WTC11 (cell line): Measurements from ENCODE around the gene LANCL2.

Source experiments
- CBFB ChIP-seq: sonication (generic); formaldehyde crosslinking; IDR thresholded peaks from 2 replicates; pipeline ENCODE4 v1.8.1; 2022; ENCODE audit warnings: mild to moderate bottlenecking, low read depth, missing genetic modification reagents
- CREB1 ChIP-seq: sonication (generic); formaldehyde crosslinking; IDR thresholded peaks from 2 replicates; pipeline ENCODE4 v1.8.0; 2023; ENCODE audit warnings: mild to moderate bottlenecking, missing genetic modification reagents
- ETV6 ChIP-seq: sonication (generic); formaldehyde crosslinking; IDR thresholded peaks from 2 replicates; pipeline ENCODE4 v1.8.1; 2022; ENCODE audit warnings: mild to moderate bottlenecking, missing genetic modification reagents
- IRF2 ChIP-seq: sonication (generic); formaldehyde crosslinking; IDR thresholded peaks from 2 replicates; pipeline ENCODE4 v1.8.0; 2022; ENCODE audit warnings: low read depth, missing genetic modification reagents, borderline replicate concordance
- MXD4 ChIP-seq: fragments of 250-450 bp; sonication (Bioruptor Pico); IDR thresholded peaks from 2 replicates; pipeline ENCODE4 v1.8.0; 2021; ENCODE audit warnings: mild to moderate bottlenecking, moderate library complexity, borderline replicate concordance
- NR3C1 ChIP-seq: sonication (generic); formaldehyde crosslinking; conservative IDR thresholded peaks from 2 replicates; pipeline ENCODE4 v1.8.1; 2023; ENCODE audit warnings: low read depth, mild to moderate bottlenecking, missing genetic modification reagents
- RELA ChIP-seq: sonication (generic); formaldehyde crosslinking; IDR thresholded peaks from 2 replicates; pipeline ENCODE4 v1.8.1; 2022; ENCODE audit warnings: missing genetic modification reagents, mild to moderate bottlenecking, borderline replicate concordance
- SOX15 ChIP-seq: fragments of 250-450 bp; sonication (Bioruptor Pico); IDR thresholded peaks from 2 replicates; pipeline ENCODE4 v1.9.0; 2021; ENCODE audit warnings: mild to moderate bottlenecking
- TF ChIP-seq, protein P1 (sequence below): sonication (generic); formaldehyde crosslinking; IDR thresholded peaks from 2 replicates; pipeline ENCODE4 v1.8.1; 2023; ENCODE audit warnings: mild to moderate bottlenecking, missing genetic modification reagents, moderate library complexity
- TF ChIP-seq, protein P2 (sequence below): fragments of 200-600 bp; IDR thresholded peaks from 2 replicates; pipeline ENCODE4 v1.8.0; 2022; ENCODE audit warnings: antibody characterized with exemption
- TF ChIP-seq, protein P3 (sequence below): sonication (generic); formaldehyde crosslinking; IDR thresholded peaks from 2 replicates; pipeline ENCODE4 v1.8.1; 2022; ENCODE audit warnings: missing genetic modification reagents, borderline replicate concordance
- TF ChIP-seq, protein P4 (sequence below): sonication (generic); formaldehyde crosslinking; IDR thresholded peaks from 2 replicates; pipeline ENCODE4 v1.8.1; 2023; ENCODE audit warnings: mild to moderate bottlenecking, missing genetic modification reagents, moderate library complexity
- TF ChIP-seq, protein P5 (sequence below): sonication (generic); formaldehyde crosslinking; conservative IDR thresholded peaks from 2 replicates; pipeline ENCODE4 v1.8.1; 2022; ENCODE audit warnings: mild to moderate bottlenecking, missing genetic modification reagents

DNA sequence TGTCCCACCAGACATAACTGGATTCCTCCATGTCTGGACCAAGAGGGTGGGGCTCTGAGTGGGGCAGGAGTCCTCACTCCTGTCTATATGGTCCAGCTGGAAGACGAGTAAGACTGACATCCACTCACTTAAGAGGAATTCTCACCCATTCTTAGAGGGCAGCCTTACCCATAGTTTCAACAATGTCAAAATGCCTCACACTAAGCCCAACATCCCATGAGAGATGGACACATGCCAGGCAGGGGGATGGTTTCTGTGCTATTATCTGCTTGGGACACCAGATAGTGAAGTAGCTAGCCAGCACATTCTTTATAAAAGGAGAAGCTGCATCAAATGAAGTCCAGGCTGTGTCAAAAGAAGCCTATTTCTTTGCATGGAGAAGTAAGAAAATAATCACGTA lies 4.7 kb upstream of the LANCL2 start:
- TF ChIP-seq, protein P1, sequence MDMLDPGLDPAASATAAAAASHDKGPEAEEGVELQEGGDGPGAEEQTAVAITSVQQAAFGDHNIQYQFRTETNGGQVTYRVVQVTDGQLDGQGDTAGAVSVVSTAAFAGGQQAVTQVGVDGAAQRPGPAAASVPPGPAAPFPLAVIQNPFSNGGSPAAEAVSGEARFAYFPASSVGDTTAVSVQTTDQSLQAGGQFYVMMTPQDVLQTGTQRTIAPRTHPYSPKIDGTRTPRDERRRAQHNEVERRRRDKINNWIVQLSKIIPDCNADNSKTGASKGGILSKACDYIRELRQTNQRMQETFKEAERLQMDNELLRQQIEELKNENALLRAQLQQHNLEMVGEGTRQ (CRISPR knock-in tag), result no peak
- TF ChIP-seq, protein P2, sequence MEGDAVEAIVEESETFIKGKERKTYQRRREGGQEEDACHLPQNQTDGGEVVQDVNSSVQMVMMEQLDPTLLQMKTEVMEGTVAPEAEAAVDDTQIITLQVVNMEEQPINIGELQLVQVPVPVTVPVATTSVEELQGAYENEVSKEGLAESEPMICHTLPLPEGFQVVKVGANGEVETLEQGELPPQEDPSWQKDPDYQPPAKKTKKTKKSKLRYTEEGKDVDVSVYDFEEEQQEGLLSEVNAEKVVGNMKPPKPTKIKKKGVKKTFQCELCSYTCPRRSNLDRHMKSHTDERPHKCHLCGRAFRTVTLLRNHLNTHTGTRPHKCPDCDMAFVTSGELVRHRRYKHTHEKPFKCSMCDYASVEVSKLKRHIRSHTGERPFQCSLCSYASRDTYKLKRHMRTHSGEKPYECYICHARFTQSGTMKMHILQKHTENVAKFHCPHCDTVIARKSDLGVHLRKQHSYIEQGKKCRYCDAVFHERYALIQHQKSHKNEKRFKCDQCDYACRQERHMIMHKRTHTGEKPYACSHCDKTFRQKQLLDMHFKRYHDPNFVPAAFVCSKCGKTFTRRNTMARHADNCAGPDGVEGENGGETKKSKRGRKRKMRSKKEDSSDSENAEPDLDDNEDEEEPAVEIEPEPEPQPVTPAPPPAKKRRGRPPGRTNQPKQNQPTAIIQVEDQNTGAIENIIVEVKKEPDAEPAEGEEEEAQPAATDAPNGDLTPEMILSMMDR, result no peak
- TF ChIP-seq ETV6 (CRISPR knock-in tag), result no peak
- TF ChIP-seq CBFB, result no peak
- TF ChIP-seq MXD4 (CRISPR knock-in tag), result no peak
- no peak for TF ChIP-seq CREB1 (CRISPR knock-in tag)
- no peak for TF ChIP-seq IRF2 (CRISPR knock-in tag)
- no peak for TF ChIP-seq SOX15 (CRISPR knock-in tag)
- TF ChIP-seq, protein P3, sequence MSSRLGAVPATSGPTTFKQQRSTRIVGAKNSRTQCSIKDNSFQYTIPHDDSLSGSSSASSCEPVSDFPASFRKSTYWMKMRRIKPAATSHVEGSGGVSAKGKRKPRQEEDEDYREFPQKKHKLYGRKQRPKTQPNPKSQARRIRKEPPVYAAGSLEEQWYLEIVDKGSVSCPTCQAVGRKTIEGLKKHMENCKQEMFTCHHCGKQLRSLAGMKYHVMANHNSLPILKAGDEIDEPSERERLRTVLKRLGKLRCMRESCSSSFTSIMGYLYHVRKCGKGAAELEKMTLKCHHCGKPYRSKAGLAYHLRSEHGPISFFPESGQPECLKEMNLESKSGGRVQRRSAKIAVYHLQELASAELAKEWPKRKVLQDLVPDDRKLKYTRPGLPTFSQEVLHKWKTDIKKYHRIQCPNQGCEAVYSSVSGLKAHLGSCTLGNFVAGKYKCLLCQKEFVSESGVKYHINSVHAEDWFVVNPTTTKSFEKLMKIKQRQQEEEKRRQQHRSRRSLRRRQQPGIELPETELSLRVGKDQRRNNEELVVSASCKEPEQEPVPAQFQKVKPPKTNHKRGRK (CRISPR knock-in tag), result no peak
- no peak for TF ChIP-seq NR3C1 (CRISPR knock-in tag)
- TF ChIP-seq RELA (CRISPR knock-in tag), result no peak
- TF ChIP-seq, protein P4, sequence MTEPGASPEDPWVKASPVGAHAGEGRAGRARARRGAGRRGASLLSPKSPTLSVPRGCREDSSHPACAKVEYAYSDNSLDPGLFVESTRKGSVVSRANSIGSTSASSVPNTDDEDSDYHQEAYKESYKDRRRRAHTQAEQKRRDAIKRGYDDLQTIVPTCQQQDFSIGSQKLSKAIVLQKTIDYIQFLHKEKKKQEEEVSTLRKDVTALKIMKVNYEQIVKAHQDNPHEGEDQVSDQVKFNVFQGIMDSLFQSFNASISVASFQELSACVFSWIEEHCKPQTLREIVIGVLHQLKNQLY (CRISPR knock-in tag), result no peak
- TF ChIP-seq, protein P5, sequence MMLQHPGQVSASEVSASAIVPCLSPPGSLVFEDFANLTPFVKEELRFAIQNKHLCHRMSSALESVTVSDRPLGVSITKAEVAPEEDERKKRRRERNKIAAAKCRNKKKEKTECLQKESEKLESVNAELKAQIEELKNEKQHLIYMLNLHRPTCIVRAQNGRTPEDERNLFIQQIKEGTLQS (CRISPR knock-in tag), result no peak
